OCI-LY1 (cell line): ENCODE measurements around the gene SHLD1.

ENCODE experiments used
- H2AFZ ChIP-seq: fragments of 200-600 bp; sonication (generic), shearing (Covaris generic); 2 replicates; pipeline ENCODE4 v1.6.0; 2014; ENCODE audit warnings: antibody characterized with exemption, mild to moderate bottlenecking, low read length
- H3F3A ChIP-seq: fragments of 200-600 bp; sonication (generic), shearing (Covaris generic); 2 replicates; pipeline ENCODE4 v1.6.0; 2014; ENCODE audit warnings: mild to moderate bottlenecking, antibody characterized with exemption, low read length, moderate library complexity; ENCODE audit not compliant: insufficient read depth
- H3K27ac ChIP-seq: fragments of 200-600 bp; sonication (generic); 2 replicates; pipeline ENCODE4 v1.5.1; 2014; ENCODE audit warnings: low read length, mixed run types, mild to moderate bottlenecking, low read depth; ENCODE audit not compliant: poor library complexity, severe bottlenecking
- H3K27me3 ChIP-seq: fragments of 200-600 bp; sonication (generic); 2 replicates; pipeline ENCODE4 v1.6.0; 2014; ENCODE audit warnings: antibody characterized with exemption, mild to moderate bottlenecking, low read length, moderate library complexity; ENCODE audit not compliant: insufficient read depth
- H3K36me3 ChIP-seq: fragments of 200-600 bp; sonication (generic); 2 replicates; pipeline ENCODE4 v1.6.1; 2014; ENCODE audit warnings: mild to moderate bottlenecking, antibody characterized with exemption, low read length, moderate library complexity, mixed read lengths; ENCODE audit not compliant: insufficient read depth
- H3K4me1 ChIP-seq: fragments of 200-600 bp; sonication (generic); 2 replicates; pipeline ENCODE4 v1.5.1; 2014; ENCODE audit warnings: mild to moderate bottlenecking, low read length, moderate library complexity; ENCODE audit not compliant: insufficient read depth, severe bottlenecking
- H3K4me2 ChIP-seq: fragments of 200-600 bp; sonication (generic), shearing (Covaris generic); 2 replicates; pipeline ENCODE4 v1.6.1; 2014; ENCODE audit warnings: low read length
- H3K4me3 ChIP-seq: fragments of 200-600 bp; sonication (generic); 2 replicates; pipeline ENCODE4 v1.5.1; 2014; ENCODE audit warnings: low read length, low read depth, mild to moderate bottlenecking, mixed read lengths; ENCODE audit not compliant: poor library complexity, severe bottlenecking
- H3K79me2 ChIP-seq: fragments of 200-600 bp; shearing (Covaris generic); 2 replicates; pipeline ENCODE4 v1.6.1; 2016; ENCODE audit warnings: mixed run types, low read length, mixed read lengths; ENCODE audit not compliant: insufficient read depth
- H3K9ac ChIP-seq: fragments of 200-600 bp; sonication (generic), shearing (Covaris generic); 2 replicates; pipeline ENCODE4 v1.6.1; 2014; ENCODE audit warnings: mild to moderate bottlenecking, low read length, mixed read lengths
- H3K9me2 ChIP-seq: fragments of 200-600 bp; sonication (generic), shearing (Covaris generic); 2 replicates; pipeline ENCODE4 v1.6.1; 2014; ENCODE audit warnings: low read depth, mild to moderate bottlenecking, low read length, mixed read lengths
- H3K9me3 ChIP-seq: fragments of 200-600 bp; shearing (Covaris generic); 2 replicates; pipeline ENCODE4 v1.6.1; 2014; ENCODE audit warnings: low read length, mixed read lengths
- H4K20me1 ChIP-seq: fragments of 200-600 bp; sonication (generic), shearing (Covaris generic); 2 replicates; pipeline ENCODE4 v1.6.0; 2016; ENCODE audit warnings: mild to moderate bottlenecking, low read length; ENCODE audit not compliant: insufficient read depth
- CTCF ChIP-seq: fragments of 200-600 bp; sonication (generic), shearing (Covaris generic); IDR thresholded peaks from 2 replicates; pipeline ENCODE4 v1.5.1; 2017; ENCODE audit warnings: mild to moderate bottlenecking, antibody characterized with exemption, low read length, moderate library complexity, mixed read lengths
- EZH2 ChIP-seq: fragments of 200-600 bp; sonication (generic), shearing (Covaris generic); IDR thresholded peaks from 2 replicates; pipeline ENCODE4 v1.8.0; 2017; ENCODE audit warnings: borderline replicate concordance, mixed run types, mild to moderate bottlenecking, antibody characterized with exemption, low read length, moderate library complexity, mixed read lengths

Gene SHLD1

GRCh38 chr20:5877128-5877527 is 126.9 kb downstream of the SHLD1 start:
- H2AFZ ChIP-seq, result no peak overlapping the region
- TF ChIP-seq CTCF (no peak), EZH2 (no peak)
- no peaks in the 10 kb centered on the region for H3K9me2 ChIP-seq
- H3K4me2 ChIP-seq, result no peak overlapping the region
- no peaks in the 10 kb centered on the region for H3F3A ChIP-seq
- H3K4me3 ChIP-seq, result no peak overlapping the region
- no peaks in the 10 kb centered on the region for H3K36me3 ChIP-seq
- no peaks in the 10 kb centered on the region for H3K79me2 ChIP-seq
- no peaks in the 10 kb centered on the region; the same call in 1 of the 2 replicates for H3K27me3 ChIP-seq
- no peaks in the 10 kb centered on the region for H3K9me3 ChIP-seq
- no peak overlapping the region for H3K27ac ChIP-seq
- no peak overlapping the region for H3K9ac ChIP-seq
- no peaks in the 10 kb centered on the region for H4K20me1 ChIP-seq
- peaks cover 6% of the 10 kb centered on the region for H3K4me1 ChIP-seq

GRCh38 chr20:5880326-5880725 is 130.1 kb downstream of the SHLD1 start:
- H4K20me1 ChIP-seq, result no peaks in the 10 kb centered on the region
- no peak overlapping the region for H3K9ac ChIP-seq
- H3K4me3 ChIP-seq, result no peak overlapping the region
- H3K27me3 ChIP-seq, result no peaks in the 10 kb centered on the region; the same call in 1 of the 2 replicates
- H2AFZ ChIP-seq, result no peak overlapping the region
- TF ChIP-seq CTCF, result no peak
- no peak for TF ChIP-seq EZH2
- H3K36me3 ChIP-seq, result no peaks in the 10 kb centered on the region
- no peaks in the 10 kb centered on the region for H3K79me2 ChIP-seq
- no peak overlapping the region for H3K27ac ChIP-seq
- H3K4me1 ChIP-seq, result peaks cover 8% of the 10 kb centered on the region
- H3K9me2 ChIP-seq, result no peaks in the 10 kb centered on the region
- H3K9me3 ChIP-seq, result no peaks in the 10 kb centered on the region
- H3F3A ChIP-seq, result no peaks in the 10 kb centered on the region
- H3K4me2 ChIP-seq, result no peak overlapping the region

GRCh38 chr20:5881703-5882102 is 131.5 kb downstream of the SHLD1 start:
- H3K27me3 ChIP-seq, result no peaks in the 10 kb centered on the region; the same call in 1 of the 2 replicates
- no peak overlapping the region for H3K27ac ChIP-seq
- peak overlapping the region; percentile 85 for H2AFZ ChIP-seq
- peak overlapping the region; percentile 56 for H3K4me2 ChIP-seq
- no peaks in the 10 kb centered on the region for H3K79me2 ChIP-seq
- no peaks in the 10 kb centered on the region for H3F3A ChIP-seq
- H3K36me3 ChIP-seq, result no peaks in the 10 kb centered on the region
- H3K9me2 ChIP-seq, result no peaks in the 10 kb centered on the region
- no peak for TF ChIP-seq EZH2
- TF ChIP-seq CTCF, result no peak
- peak overlapping the region; percentile 23 for H3K4me3 ChIP-seq
- no peaks in the 10 kb centered on the region for H4K20me1 ChIP-seq
- H3K9me3 ChIP-seq, result no peaks in the 10 kb centered on the region
- H3K9ac ChIP-seq, result no peak overlapping the region
- peaks cover 8% of the 10 kb centered on the region for H3K4me1 ChIP-seq
